OCI-LY3 (cell line): ENCODE data around the gene TM4SF1.

Experiments used
- EZH2phosphoT487 ChIP-seq: fragments of 200-600 bp; shearing (Covaris generic); IDR thresholded peaks from 2 replicates; pipeline ENCODE4 v1.6.1; 2018; ENCODE audit warnings: antibody characterized with exemption, mixed run types, low read depth
- TF ChIP-seq, protein P1 (sequence below): fragments of 200-600, 300-600 bp; sonication (generic); IDR thresholded peaks from 2 replicates; pipeline ENCODE4 v1.5.1; 2014; ENCODE audit warnings: antibody characterized with exemption, low read length, low read depth

DNA sequence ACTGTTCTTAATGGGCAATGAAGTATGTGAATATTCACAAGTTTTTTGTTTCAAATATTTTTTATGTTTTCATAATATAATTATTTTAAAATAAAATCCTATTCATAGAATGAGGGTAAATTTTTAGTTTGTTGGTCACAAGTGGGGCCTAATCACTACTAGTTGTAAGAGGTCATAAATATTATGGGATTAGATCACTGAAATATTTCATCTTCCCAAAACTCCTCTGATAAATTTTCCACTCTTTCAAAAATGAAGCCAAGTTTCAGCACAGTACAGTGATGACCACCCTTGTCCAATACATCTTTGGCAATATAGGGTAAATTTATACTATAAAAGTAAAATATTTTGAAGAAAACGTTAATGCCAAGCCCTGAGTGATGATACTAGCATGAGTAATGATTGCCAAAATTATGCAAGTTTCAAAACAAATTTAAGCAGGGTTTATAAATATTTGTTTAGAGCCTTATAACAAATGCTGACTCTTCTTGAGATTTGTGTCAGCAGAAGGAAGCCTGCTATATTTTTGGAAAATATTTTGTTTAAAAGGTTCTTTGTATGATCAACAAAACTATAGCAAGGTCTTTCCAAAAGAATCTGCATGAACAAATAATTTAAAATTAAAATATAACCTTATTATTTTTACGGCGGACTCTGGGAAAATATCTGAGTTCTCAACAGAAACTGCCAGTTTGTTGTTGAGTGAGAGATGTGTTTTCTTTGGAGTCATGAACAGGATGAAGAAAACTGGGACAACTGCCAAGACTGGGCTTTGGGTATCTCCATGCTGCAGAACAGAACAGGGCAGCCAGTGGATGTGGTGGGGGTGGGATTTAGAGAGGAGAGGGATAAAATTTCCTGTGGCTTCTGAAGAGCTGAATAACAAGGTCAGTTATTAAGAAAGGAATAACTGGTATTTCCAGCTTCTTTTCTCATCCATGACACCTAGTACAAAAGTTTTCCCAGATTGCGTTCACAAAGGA is 17.9 kb upstream of the TM4SF1 start:
- TF ChIP-seq, protein P1, sequence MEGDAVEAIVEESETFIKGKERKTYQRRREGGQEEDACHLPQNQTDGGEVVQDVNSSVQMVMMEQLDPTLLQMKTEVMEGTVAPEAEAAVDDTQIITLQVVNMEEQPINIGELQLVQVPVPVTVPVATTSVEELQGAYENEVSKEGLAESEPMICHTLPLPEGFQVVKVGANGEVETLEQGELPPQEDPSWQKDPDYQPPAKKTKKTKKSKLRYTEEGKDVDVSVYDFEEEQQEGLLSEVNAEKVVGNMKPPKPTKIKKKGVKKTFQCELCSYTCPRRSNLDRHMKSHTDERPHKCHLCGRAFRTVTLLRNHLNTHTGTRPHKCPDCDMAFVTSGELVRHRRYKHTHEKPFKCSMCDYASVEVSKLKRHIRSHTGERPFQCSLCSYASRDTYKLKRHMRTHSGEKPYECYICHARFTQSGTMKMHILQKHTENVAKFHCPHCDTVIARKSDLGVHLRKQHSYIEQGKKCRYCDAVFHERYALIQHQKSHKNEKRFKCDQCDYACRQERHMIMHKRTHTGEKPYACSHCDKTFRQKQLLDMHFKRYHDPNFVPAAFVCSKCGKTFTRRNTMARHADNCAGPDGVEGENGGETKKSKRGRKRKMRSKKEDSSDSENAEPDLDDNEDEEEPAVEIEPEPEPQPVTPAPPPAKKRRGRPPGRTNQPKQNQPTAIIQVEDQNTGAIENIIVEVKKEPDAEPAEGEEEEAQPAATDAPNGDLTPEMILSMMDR: no peak
- no peak for TF ChIP-seq EZH2phosphoT487
